NCI-H1694 treated with DMSO at 0.1 percent for 48 hours (cell line): ENCODE data around the gene DNAJC16.
"Not testable (repeated sequence)": the region's sequence is repeated elsewhere in the genome, so short reads cannot be mapped to it uniquely, and the experiment has no call there.

Experiments used
- DNase-seq: peaks from one replicate; lab custom pipeline; 2025; lab: John Stamatoyannopoulos, UW

Gene DNAJC16

GRCh38 chr1:15507278-15507677 lies 19.4 kb upstream of the DNAJC16 start:
- DNase-seq = no peak

GRCh38 chr1:15508700-15509487 lies 17.8 kb upstream of the DNAJC16 start:
- DNase-seq = no peak

- no peak for DNase-seq
These were observed 17.1 kb upstream of the DNAJC16 start for GRCh38 chr1:15509586-15509985.

GRCh38 chr1:15510611-15511405 lies 15.8 kb upstream of the DNAJC16 start:
- DNase-seq = no peak

- DNase-seq = no peak
These were observed 13.5 kb upstream of the DNAJC16 start for GRCh38 chr1:15513192-15513591.

- no peak for DNase-seq
These were observed 12.7 kb upstream of the DNAJC16 start for GRCh38 chr1:15513919-15514318.

- not testable (repeated sequence) for DNase-seq
These were observed 12.1 kb upstream of the DNAJC16 start for GRCh38 chr1:15514557-15514956.

GRCh38 chr1:15515022-15515663 lies 11.5 kb upstream of the DNAJC16 start:
- DNase-seq = no peak

- DNase-seq = no peak
These were observed 7.0 kb upstream of the DNAJC16 start for GRCh38 chr1:15519625-15520024.

- DNase-seq = not testable (repeated sequence)
These were observed 5.3 kb upstream of the DNAJC16 start for GRCh38 chr1:15521206-15521906.

- DNase-seq = no peak
These were observed 4.1 kb upstream of the DNAJC16 start for GRCh38 chr1:15522551-15522950.

GRCh38 chr1:15523104-15524020 lies 3.3 kb upstream of the DNAJC16 start:
- DNase-seq = no peak

- DNase-seq = no peak
These were observed 2.7 kb upstream of the DNAJC16 start, which contains the start of gene CASP9 for GRCh38 chr1:15524021-15524282. TSS of gene CASP9 (minus strand) at chr1:15524215. CDS start at chr1:15524200, 15 bp downstream.

GRCh38 chr1:15524283-15525049 lies 2.2 kb upstream of the DNAJC16 start:
- DNase-seq = peak; percentile 80

GRCh38 chr1:15525050-15526020 lies 1.3 kb upstream of the DNAJC16 start:
- peak; percentile 44 for DNase-seq

- no peak for DNase-seq
These were observed 593 bp upstream of the DNAJC16 start for GRCh38 chr1:15526021-15526489.

GRCh38 chr1:15531003-15531402 lies 4.4 kb downstream of the DNAJC16 start:
- no peak for DNase-seq

- no peak for DNase-seq
These were observed 5.0 kb downstream of the DNAJC16 start for GRCh38 chr1:15531682-15532081.

GRCh38 chr1:15538771-15539170 lies 12.1 kb downstream of the DNAJC16 start:
- DNase-seq = peak; percentile 12
